ENCODE data around the gene NOTUM. TPM values are rescaled to one million over a fixed set of nuclear protein-coding genes. Genes with fewer than 3 reads are reported as not detected.
"Not testable (repeated sequence)": the region's sequence is repeated elsewhere in the genome, so short reads cannot be mapped to it uniquely, and the experiment has no call there.

The NOTUM gene
- total RNA-seq, 2 experiments from 2014 or later, result not detected

DNA sequence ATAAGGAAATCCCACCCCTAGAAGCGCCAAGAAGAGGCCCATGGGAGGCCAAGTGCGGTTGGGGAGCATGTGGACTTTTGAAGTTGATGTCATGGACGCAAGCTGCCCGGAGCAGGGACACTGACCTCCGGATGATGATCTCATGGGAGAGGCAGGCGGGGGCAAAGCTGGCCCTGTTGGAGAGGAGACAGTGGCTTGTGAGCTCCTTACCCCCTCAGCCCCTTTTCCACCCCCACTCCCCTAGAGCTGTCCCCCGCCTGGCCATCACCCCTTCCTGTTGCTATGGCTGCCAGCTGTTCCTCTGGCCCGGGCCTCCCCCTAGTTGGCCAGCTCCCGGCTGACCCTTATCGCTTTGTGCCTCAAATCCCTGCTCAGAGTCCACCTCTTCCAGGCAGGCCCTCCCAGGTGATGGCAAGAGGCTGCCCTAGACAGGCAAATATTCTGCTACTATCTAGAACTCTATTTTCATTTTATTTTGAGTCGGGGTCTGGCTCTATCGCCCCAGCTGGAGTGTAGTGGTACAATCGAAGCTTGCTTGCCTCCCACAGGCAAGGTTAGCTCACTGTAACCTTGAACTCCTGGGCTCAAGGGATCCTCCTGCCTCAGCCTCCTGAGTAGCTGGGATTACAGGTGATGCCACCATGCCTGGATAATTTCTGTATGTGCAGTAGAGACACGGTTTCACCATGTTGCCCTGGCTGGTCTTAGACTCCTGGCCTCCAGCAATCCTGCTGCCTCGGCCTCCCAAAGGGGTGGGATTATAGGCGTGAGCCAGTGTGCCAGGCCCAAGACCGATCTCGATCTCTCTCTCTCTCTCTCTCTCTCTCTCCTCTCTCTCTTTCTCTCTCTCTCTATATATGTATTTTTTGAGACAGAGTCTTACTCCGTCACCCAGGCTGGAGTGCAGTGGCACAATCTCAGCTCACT is 6.6 kb downstream of the NOTUM start:
- Mint-ChIP-seq H3K27me3 (peaks cover 9% of the 10 kb centered on the region), H3K9me3 (no peaks in the 10 kb centered on the region), H3K36me3 (ENCODE audit: low read depth) (no peaks in the 10 kb centered on the region), H3K27ac (no peak overlapping the region), H3K4me1 (ENCODE audit: low read depth) (no peaks in the 10 kb centered on the region), H3K4me3 (no peak overlapping the region)
- no peak for TF ChIP-seq CTCF (IDR thresholded peaks at IDR 0.05)
- Histone ChIP-seq H3K9me3 (ENCODE audit: control insufficient read depth in 1 of 2, insufficient read depth in 1 of 2, low read length in 2 of 2) (peaks cover 0 to 4% of the 10 kb centered on the region in 2 experiments), H3K36me3 (ENCODE audit: insufficient read depth, low read length) (no peaks in the 10 kb centered on the region), H3K27ac (ENCODE audit: low read depth in 1 of 2, low read length in 2 of 2) (no peak overlapping the region), H3K27me3 (ENCODE audit: control insufficient read depth in 1 of 2, insufficient read depth in 2 of 2, low read length in 2 of 2) (peaks cover 12 to 16% of the 10 kb centered on the region in 2 experiments), H3K4me3 (ENCODE audit: low read length) (no peak overlapping the region), H3K4me1 (ENCODE audit: insufficient read depth, low read length) (peaks cover 14% of the 10 kb centered on the region)
- ChIA-PET CTCF (interaction anchor here (1.2 kb wide), 1 partner anchor 66 kb away, joined by 3 read pairs; no protein-coding TSS in a partner anchor), POLR2A (no interaction called here)
- intact Hi-C loops (cut with DNase I, micrococcal nuclease), result no loop called here
- no peak for DNase-seq
- ATAC-seq (ENCODE audit: poor library complexity), result no peak

DNA sequence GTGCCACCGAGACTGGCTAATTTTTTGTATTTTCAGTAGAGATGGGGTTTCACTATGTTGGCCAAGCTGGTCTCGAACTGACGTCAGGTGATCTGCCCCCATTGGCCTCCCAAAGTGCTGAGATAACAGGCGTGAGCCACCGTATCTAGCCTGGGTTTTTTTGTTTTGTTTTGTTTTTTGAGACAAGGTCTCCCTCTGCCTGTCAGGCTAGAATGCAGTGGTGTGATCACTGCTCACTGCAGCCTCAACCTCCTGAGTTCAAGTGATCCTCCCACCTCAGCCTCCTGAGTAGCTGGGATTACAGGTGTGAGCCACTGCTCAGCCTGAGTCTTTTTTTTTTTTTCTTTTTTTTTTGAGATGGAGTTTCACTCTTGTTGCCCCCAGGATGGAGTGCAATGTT is 7.5 kb downstream of the NOTUM start:
- not testable (repeated sequence) for H3K27ac Mint-ChIP-seq; H3K27ac ChIP-seq (ENCODE audit: low read depth in 1 of 2, low read length in 2 of 2)

GRCh38 chr17:81952792-81953228 is 8.2 kb downstream of the NOTUM start:
- no peak overlapping the region for H3K27ac ChIP-seq (ENCODE audit: low read depth in 1 of 2, low read length in 2 of 2)
- ChIA-PET CTCF (no interaction called here), POLR2A (no interaction called here)
- H3K4me3 ChIP-seq (ENCODE audit: low read length), result no peak overlapping the region
- H3K36me3 ChIP-seq (ENCODE audit: insufficient read depth, low read length), result no peaks in the 10 kb centered on the region
- peaks cover 8% of the 10 kb centered on the region for H3K4me1 ChIP-seq (ENCODE audit: insufficient read depth, low read length)
- H3K9me3 Mint-ChIP-seq, result no peaks in the 10 kb centered on the region
- no peaks in the 10 kb centered on the region for H3K27me3 Mint-ChIP-seq
- H3K9me3 ChIP-seq (ENCODE audit: control insufficient read depth in 1 of 2, insufficient read depth in 1 of 2, low read length in 2 of 2), result peaks cover 0 to 4% of the 10 kb centered on the region in 2 experiments
- intact Hi-C loops (cut with DNase I, micrococcal nuclease), result no loop called here
- DNase-seq (peak in 1 of 14 experiments; percentile 25), ATAC-seq (ENCODE audit: poor library complexity) (no peak)
- peaks cover 0 to 2% of the 10 kb centered on the region in 2 experiments for H3K27me3 ChIP-seq (ENCODE audit: control insufficient read depth in 1 of 2, insufficient read depth in 2 of 2, low read length in 2 of 2)
- no peak overlapping the region for H3K27ac Mint-ChIP-seq
- no peak overlapping the region for H3K4me3 Mint-ChIP-seq
- no peak for TF ChIP-seq CTCF (IDR thresholded peaks at IDR 0.05)
- H3K4me1 Mint-ChIP-seq (ENCODE audit: low read depth), result no peaks in the 10 kb centered on the region
- H3K36me3 Mint-ChIP-seq (ENCODE audit: low read depth), result no peaks in the 10 kb centered on the region

More for the DNA sequence above, 7.5 kb downstream of the NOTUM start:
- DNase-seq; CTCF ChIA-PET; POLR2A ChIA-PET; H3K9me3 Mint-ChIP-seq; H3K4me1 ChIP-seq (ENCODE audit: insufficient read depth, low read length); ATAC-seq (ENCODE audit: poor library complexity); intact Hi-C loops (cut with DNase I, micrococcal nuclease); H3K27me3 ChIP-seq (ENCODE audit: control insufficient read depth in 1 of 2, insufficient read depth in 2 of 2, low read length in 2 of 2); H3K27me3 Mint-ChIP-seq; H3K4me3 Mint-ChIP-seq; H3K4me1 Mint-ChIP-seq (ENCODE audit: low read depth); H3K4me3 ChIP-seq (ENCODE audit: low read length); H3K9me3 ChIP-seq (ENCODE audit: control insufficient read depth in 1 of 2, insufficient read depth in 1 of 2, low read length in 2 of 2); H3K36me3 Mint-ChIP-seq (ENCODE audit: low read depth); H3K36me3 ChIP-seq (ENCODE audit: insufficient read depth, low read length): not testable (repeated sequence)

Data from CD4-positive, alpha-beta T cell (primary cell).